Thoracic aorta (tissue), 2 donors: ENCODE data around the gene SLC41A3. TPM values are rescaled to one million over a fixed set of nuclear protein-coding genes. Genes with fewer than 3 reads are reported as not detected.

ENCODE experiments used
- ATAC-seq: fragments of 150-250 bp; one replicate; pipeline ENCODE4 v1.8.0; 2017; ENCODE audit warnings: low read depth; ENCODE audit not compliant: insufficient number of reproducible peaks, low FRiP score
- DNase-seq: peaks from one replicate; pipeline ENCODE4 v3.0.0-alpha.2; 2020; ENCODE audit warnings: low spot score
- H3K27ac ChIP-seq, 2 donors: fragments of 200-600 bp; sonication (generic); 1 replicate in 1 of 2; 2 replicates in 1 of 2; pipeline ENCODE4 v1.5.1; 2016; ENCODE audit warnings: mild to moderate bottlenecking in 2 of 2, moderate library complexity in 2 of 2
- H3K27me3 ChIP-seq: fragments of 200-600 bp; sonication (generic); replicated peaks from 2 replicates; pipeline ENCODE4 v1.6.0; 2016; ENCODE audit warnings: mild to moderate bottlenecking; ENCODE audit not compliant: insufficient read depth
- H3K36me3 ChIP-seq: fragments of 200-600 bp; sonication (generic); one replicate; pipeline ENCODE4 v1.5.1; 2016
- H3K4me1 ChIP-seq, 2 donors: fragments of 200-600 bp; sonication (generic); 1 replicate in 1 of 2; 2 replicates in 1 of 2; pipeline versions ENCODE4 v1.5.1 to v1.6.0; 2016; ENCODE audit warnings: low read depth in 2 of 2, mild to moderate bottlenecking in 1 of 2; ENCODE audit not compliant: control insufficient read depth in 1 of 2
- H3K4me3 ChIP-seq: fragments of 200-600 bp; sonication (generic); 2 replicates; pipeline ENCODE4 v1.5.1; 2016; ENCODE audit warnings: mild to moderate bottlenecking
- H3K9me3 ChIP-seq: fragments of 200-600 bp; sonication (generic); 2 replicates; pipeline ENCODE4 v1.5.1; 2016
- CTCF ChIP-seq: fragments of 200-600 bp; sonication (generic); IDR thresholded peaks from one replicate; pipeline ENCODE4 v1.5.1; 2019; ENCODE audit warnings: antibody characterized with exemption
- total RNA-seq, 2 donors: library from RNA; depleted of rRNA; stranded (reverse); fragments of >200 nt; gene quantifications; one replicate each; pipeline versions ENCODE4 v1.1.0 to v1.2.3, GENCODE V29; 2016

Gene SLC41A3
- total RNA-seq: 100 to 1,000 TPM in 1 of 2 donors, 10 to 100 TPM in 1; 70.9 to 106 TPM

DNA sequence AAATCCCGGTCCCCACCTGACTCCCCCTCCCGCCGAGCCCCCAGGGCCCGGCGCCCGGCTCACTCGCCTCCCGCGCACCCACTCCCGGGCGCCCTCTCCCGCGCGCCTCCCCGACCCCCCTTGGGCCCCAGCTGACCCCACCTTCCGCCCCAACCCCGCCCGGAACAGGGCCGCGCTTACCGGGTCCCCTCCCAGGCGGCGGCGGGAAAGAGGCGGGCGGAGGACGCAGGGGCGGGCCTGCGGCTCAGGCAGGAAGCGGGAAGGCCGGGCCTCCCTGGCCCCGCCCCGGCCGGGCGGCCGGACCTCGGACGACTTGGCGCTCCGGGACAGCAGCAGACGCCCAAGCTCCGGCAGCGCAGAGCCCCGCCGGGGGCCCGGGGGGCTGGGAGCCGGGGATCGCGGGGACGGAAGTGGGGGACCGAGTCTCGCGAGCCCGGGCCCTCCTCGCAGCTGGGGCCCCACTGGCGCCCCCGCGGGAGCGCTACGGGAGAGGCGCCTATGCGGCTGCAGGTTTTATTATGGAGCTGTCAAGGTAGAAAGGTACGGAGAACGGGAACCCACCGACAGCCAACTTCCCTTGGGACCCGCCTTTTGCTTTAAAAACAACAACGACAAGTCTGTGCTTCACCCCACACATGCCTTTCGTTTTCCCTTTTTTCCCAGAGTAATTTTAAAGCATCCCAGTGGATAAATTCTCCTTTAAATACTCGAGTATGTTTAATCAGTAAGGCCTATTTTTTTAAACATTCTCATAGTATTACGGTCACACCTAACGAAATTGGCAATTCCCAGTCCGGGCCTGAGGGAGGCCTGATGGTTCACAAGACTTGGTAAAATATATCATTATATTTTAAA lies at the start of gene SLC41A3:
Gene SLC41A3 (minus strand): TSS at position 212 of the 855 bp plus-strand sequence. CDS start 15,905 bp downstream, outside the sequence.
- no peaks in the 10 kb centered on the region for H3K27me3 ChIP-seq
- peak; percentile 36 for TF ChIP-seq CTCF
- H3K27ac ChIP-seq: peak within 1 kb of the TSS; percentile 92 to 94
- DNase-seq (peak; percentile 62), ATAC-seq (peak; percentile 65)
- H3K4me3 ChIP-seq: peak within 1 kb of the TSS; percentile 94
- peaks cover 11 to 29% of the 10 kb centered on the region in 2 donors for H3K4me1 ChIP-seq
- H3K36me3 ChIP-seq: no peaks in the 10 kb centered on the region
- no peaks in the 10 kb centered on the region for H3K9me3 ChIP-seq

DNA sequence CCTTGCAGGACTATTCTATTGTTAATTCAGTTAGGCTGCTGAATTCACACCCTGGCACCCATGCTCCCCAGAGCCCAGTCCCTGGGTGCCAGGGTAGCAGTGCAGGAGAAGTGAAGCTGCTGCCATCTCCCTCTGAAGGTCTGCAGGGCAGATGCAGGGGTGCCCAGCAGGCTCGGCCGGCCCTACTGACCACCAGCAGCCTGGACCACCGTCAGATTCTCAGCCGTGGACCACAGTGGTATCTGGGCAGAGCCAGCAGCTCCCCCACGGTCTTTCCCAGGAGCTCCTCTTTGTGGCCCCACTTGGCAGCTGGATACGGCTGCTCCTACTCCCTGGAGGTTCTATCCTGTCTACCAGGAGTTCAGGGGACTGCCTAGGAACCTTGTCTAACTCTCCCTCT lies 49.7 kb upstream of the SLC41A3 start:
- DNase-seq: no peak
- TF ChIP-seq CTCF: no peak

DNA sequence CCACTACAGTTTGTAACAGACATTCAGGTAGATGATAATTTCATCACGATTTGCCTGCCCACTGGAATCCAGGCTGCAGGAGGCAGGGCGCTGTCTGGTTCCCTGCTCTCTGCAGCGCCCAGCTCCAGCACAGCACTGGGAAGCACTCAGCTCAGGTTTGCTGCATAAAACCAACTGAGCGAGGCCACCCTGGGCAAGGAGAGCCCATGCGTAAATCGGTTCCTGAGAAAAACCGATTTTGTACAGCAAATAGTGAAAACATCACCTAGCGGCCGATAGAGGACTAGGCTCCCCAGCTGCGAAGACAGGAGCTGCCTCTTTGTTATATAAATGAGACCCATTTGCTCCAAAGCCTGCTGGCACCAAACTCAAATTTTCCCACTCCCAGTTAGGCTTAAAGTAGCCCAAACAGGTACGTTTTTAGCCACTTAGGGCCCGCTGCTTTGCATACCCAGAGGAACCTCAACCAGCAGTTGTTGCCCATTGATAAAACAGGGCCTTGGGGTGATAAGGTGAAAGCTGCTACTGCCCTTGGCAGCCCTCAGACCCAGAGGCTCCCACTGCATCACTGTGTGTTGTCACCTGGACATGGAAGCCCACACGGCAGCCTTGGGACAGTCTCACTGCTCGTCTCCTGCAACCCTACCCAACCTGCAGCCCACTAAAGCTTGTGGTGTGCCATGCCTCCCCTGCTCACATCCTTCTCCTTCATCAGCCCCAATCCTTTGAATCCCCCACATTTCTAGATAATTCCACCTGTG lies 49.0 kb upstream of the SLC41A3 start:
- no peak for TF ChIP-seq CTCF
- H3K36me3 ChIP-seq: no peaks in the 10 kb centered on the region
- H3K4me3 ChIP-seq: no peak overlapping the region
- H3K4me1 ChIP-seq: peaks cover 0 to 7% of the 10 kb centered on the region in 2 donors
- no peaks in the 10 kb centered on the region for H3K9me3 ChIP-seq
- no peaks in the 10 kb centered on the region for H3K27me3 ChIP-seq
- no peak overlapping the region for H3K27ac ChIP-seq
- no peak for DNase-seq
- ATAC-seq: no peak

More for the DNA sequence above, 49.7 kb upstream of the SLC41A3 start:
- no peaks in the 10 kb centered on the region for H3K36me3 ChIP-seq
- no peaks in the 10 kb centered on the region for H3K9me3 ChIP-seq
- H3K4me1 ChIP-seq: peaks cover 0 to 7% of the 10 kb centered on the region in 2 donors
- no peaks in the 10 kb centered on the region for H3K27me3 ChIP-seq
- no peak overlapping the region for H3K27ac ChIP-seq
- H3K4me3 ChIP-seq: no peak overlapping the region
- ATAC-seq: no peak

- no peak for ATAC-seq
- Histone ChIP-seq H3K4me3 (no peak overlapping the region), H3K27ac (no peak overlapping the region)
These were observed 48.2 kb upstream of the SLC41A3 start for GRCh38 chr3:126131881-126132750.

More at GRCh38 chr3:126131881-126132750, 48.2 kb upstream of the SLC41A3 start:
- no peak for TF ChIP-seq CTCF
- Histone ChIP-seq H3K27me3 (no peaks in the 10 kb centered on the region), H3K36me3 (no peaks in the 10 kb centered on the region), H3K9me3 (no peaks in the 10 kb centered on the region), H3K4me1 (peaks cover 0 to 7% of the 10 kb centered on the region in 2 donors)
- no peak for DNase-seq
